Neural cell (in vitro differentiated cells): ENCODE measurements around the gene TOLLIP. TPM values are rescaled to one million over a fixed set of nuclear protein-coding genes. Genes with fewer than 3 reads are reported as not detected.

Source experiments
- H2AFZ ChIP-seq: fragments of 200-600, 300-800 bp; sonication (generic), shearing (Covaris generic); 2 replicates; pipeline ENCODE4 v1.6.0; 2014; ENCODE audit warnings: low read depth, mild to moderate bottlenecking, antibody characterized with exemption, low read length, moderate library complexity
- H3F3A ChIP-seq: fragments of 200-600 bp; shearing (Covaris generic); 2 replicates; pipeline ENCODE4 v1.6.1; 2016; ENCODE audit warnings: mild to moderate bottlenecking, moderate library complexity, mixed read lengths, antibody characterized with exemption, low read length; ENCODE audit not compliant: insufficient read depth, poor library complexity, severe bottlenecking
- H3K27ac ChIP-seq: fragments of 200-600, 300-800 bp; sonication (generic), shearing (Covaris generic); 2 replicates; pipeline ENCODE4 v1.5.1; 2014; ENCODE audit warnings: mild to moderate bottlenecking, low read length, moderate library complexity
- H3K27me3 ChIP-seq: fragments of 300-800, 200-600 bp; sonication (generic), shearing (Covaris generic); 2 replicates; pipeline ENCODE4 v1.6.0; 2014; ENCODE audit warnings: mild to moderate bottlenecking, low read depth, low read length, moderate library complexity; ENCODE audit not compliant: insufficient read depth
- H3K36me3 ChIP-seq: fragments of 300-800, 200-600 bp; sonication (generic), shearing (Covaris generic); 2 replicates; pipeline ENCODE4 v1.5.1; 2014; ENCODE audit warnings: mild to moderate bottlenecking, antibody characterized with exemption, low read length, moderate library complexity; ENCODE audit not compliant: insufficient read depth
- H3K4me2 ChIP-seq: fragments of 300-800, 200-600 bp; sonication (generic), shearing (Covaris generic); 2 replicates; pipeline ENCODE4 v1.6.0; 2014; ENCODE audit warnings: mild to moderate bottlenecking, low read length
- H3K4me3 ChIP-seq: fragments of 300-800, 200-600 bp; sonication (generic), shearing (Covaris generic); 2 replicates; pipeline ENCODE4 v1.5.1; 2014; ENCODE audit warnings: mild to moderate bottlenecking, low read length, moderate library complexity
- H3K79me2 ChIP-seq: fragments of 200-600 bp; shearing (Covaris generic); replicated peaks from 2 replicates; pipeline ENCODE4 v1.6.0; 2014; ENCODE audit warnings: mild to moderate bottlenecking, low read length, moderate library complexity; ENCODE audit not compliant: insufficient read depth
- H3K9ac ChIP-seq: fragments of 300-800, 200-600 bp; sonication (generic), shearing (Covaris generic); 2 replicates; pipeline ENCODE4 v1.6.1; 2016; ENCODE audit warnings: mild to moderate bottlenecking, low read length, mixed read lengths
- H3K9me2 ChIP-seq: fragments of 200-600 bp; shearing (Covaris generic); 2 replicates; pipeline ENCODE4 v1.6.1; 2016; ENCODE audit warnings: mild to moderate bottlenecking, low read length, mixed read lengths; ENCODE audit not compliant: insufficient read depth
- H3K9me3 ChIP-seq: fragments of 200-600, 300-800 bp; sonication (generic), shearing (Covaris generic); 2 replicates; pipeline ENCODE4 v1.6.1; 2016; ENCODE audit warnings: mild to moderate bottlenecking, mixed run types, low read length, moderate library complexity, mixed read lengths
- H4K20me1 ChIP-seq: fragments of 200-600 bp; shearing (Covaris generic); 2 replicates; pipeline ENCODE4 v1.6.1; 2016; ENCODE audit warnings: mild to moderate bottlenecking, mixed run types; ENCODE audit not compliant: insufficient read depth
- CTCF ChIP-seq: fragments of 450-650 bp; IDR thresholded peaks from 2 replicates; pipeline ENCODE4 v1.5.1; 2014; ENCODE audit warnings: antibody characterized with exemption, mild to moderate bottlenecking, moderate library complexity; ENCODE audit not compliant: poor library complexity, severe bottlenecking
- EP300 ChIP-seq: fragments of 450-650 bp; conservative IDR thresholded peaks from 2 replicates; pipeline ENCODE4 v1.6.1; 2014; ENCODE audit warnings: antibody characterized with exemption, mild to moderate bottlenecking, moderate library complexity; ENCODE audit not compliant: poor library complexity, severe bottlenecking
- EZH2 ChIP-seq: fragments of 200-600, 300-800 bp; shearing (Covaris generic), sonication (generic); IDR thresholded peaks from 2 replicates; pipeline ENCODE4 v1.6.1; 2014; ENCODE audit warnings: antibody characterized with exemption, low read length, borderline replicate concordance, mild to moderate bottlenecking; ENCODE audit not compliant: insufficient read depth, poor library complexity, severe bottlenecking
- MXI1 ChIP-seq: fragments of 450-650 bp; conservative IDR thresholded peaks from 2 replicates; pipeline ENCODE4 v1.6.1; 2014; ENCODE audit warnings: antibody characterized with exemption, mild to moderate bottlenecking; ENCODE audit not compliant: poor library complexity, severe bottlenecking
- POLR2AphosphoS5 ChIP-seq: IDR thresholded peaks from 2 replicates; pipeline ENCODE4 v1.6.1; 2012
- RAD21 ChIP-seq: fragments of 450-650 bp; conservative IDR thresholded peaks from 2 replicates; pipeline ENCODE4 v1.6.1; 2014; ENCODE audit warnings: antibody characterized with exemption, mild to moderate bottlenecking, moderate library complexity
- REST ChIP-seq: IDR thresholded peaks from 2 replicates; pipeline ENCODE4 v1.6.1; 2012; ENCODE audit warnings: borderline replicate concordance
- SMC3 ChIP-seq: fragments of 450-650 bp; conservative IDR thresholded peaks from 2 replicates; pipeline ENCODE4 v1.6.1; 2014; ENCODE audit warnings: antibody characterized with exemption, mild to moderate bottlenecking, moderate library complexity; ENCODE audit not compliant: poor library complexity
- TAF1 ChIP-seq: IDR thresholded peaks from 2 replicates; pipeline ENCODE4 v1.6.1; 2012; ENCODE audit warnings: low read depth
- polyA plus RNA-seq: library from polyadenylated mRNA; depleted of rRNA; stranded (reverse); fragments of >200 nt; gene quantifications from 2 replicates; pipeline ENCODE4 v1.2.3, GENCODE V29; 2014

TOLLIP gene
- polyA plus RNA-seq, 1 donor from 2014 or later: 24.1 TPM

DNA sequence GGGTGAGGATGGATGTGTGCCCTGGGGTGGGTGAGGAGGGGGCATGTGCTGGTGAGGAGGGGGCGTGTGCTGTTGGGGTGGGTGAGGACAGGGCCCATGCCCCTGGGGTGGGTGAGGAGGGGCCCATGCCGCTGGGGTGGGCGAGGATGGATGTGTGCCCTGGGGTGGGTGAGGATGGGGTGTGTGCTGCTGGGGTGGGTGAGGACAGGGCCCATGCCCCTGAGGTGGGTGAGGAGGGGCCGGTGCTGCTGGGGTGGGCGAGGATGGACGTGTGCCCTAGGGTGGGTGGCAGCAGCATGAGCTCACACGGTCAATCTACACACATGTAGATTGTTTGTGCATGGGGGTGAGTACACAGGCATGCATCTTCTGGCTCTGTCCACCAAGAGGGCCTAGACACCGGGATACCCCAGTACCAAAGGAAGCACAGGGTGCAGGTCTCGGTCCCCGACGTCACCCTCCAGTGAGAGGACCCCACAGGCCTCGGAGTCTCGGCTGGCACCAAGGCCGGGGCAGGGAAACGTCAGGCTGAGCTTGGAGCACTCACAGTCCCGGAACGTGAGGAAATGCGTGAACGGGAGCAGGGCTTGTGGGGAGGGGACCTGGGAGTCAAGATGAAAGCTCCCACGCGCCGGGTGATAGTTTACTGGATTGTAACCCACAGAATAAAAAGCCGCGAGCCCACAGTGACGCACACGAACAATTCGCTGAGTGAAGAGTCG is 37.4 kb upstream of the TOLLIP start:
- Histone ChIP-seq H3K9me3 (no peaks in the 10 kb centered on the region), H3K4me2 (no peak overlapping the region), H3K9ac (no peak overlapping the region), H3K36me3 (no peaks in the 10 kb centered on the region), H3K79me2 (no peaks in the 10 kb centered on the region), H3K27ac (no peak overlapping the region), H3K4me3 (no peak overlapping the region), H4K20me1 (no peaks in the 10 kb centered on the region), H3K9me2 (no peaks in the 10 kb centered on the region), H2AFZ (no peak overlapping the region), H3K27me3 (no peaks in the 10 kb centered on the region), H3F3A (no peaks in the 10 kb centered on the region)
- TF ChIP-seq EZH2 (no peak), REST (no peak), POLR2AphosphoS5 (no peak), CTCF (no peak), EP300 (no peak), SMC3 (no peak), MXI1 (no peak), TAF1 (no peak), RAD21 (no peak)

DNA sequence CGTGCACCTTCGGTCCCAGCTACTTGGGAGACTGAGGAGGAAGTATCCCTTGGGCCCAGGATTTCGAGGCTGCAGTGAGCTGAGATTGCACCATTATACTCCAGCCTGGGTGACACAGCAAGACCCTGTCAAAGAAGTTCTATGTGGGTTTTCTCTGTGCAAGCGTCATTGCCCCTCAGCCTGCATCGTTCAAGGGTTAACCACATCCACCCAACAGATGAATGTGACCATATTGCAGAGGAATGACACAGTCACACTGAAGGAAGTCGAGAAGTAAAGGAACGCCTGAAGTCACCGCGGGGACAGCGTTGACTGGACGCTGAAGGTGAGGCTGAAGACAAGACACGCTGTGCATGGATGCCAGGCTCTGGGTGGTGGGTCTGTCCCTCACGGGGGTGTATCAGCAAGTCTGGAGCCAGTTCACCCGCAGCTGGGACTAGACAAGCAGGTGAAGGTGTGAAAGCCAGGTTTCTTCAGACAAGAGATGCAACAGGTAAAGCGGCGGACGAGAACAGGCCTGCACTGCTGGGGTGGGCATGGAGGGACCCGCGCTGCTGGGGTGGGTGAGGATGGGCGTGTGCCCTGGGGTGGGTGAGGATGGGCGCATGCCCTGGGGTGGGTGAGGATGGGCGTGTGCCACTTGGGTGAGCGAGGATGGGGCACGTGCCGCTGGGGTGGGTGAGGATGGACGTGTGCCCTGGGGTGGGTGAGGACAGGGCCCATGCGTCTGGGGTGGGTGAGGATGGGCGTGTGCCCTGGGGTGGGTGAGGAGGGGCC is 36.5 kb upstream of the TOLLIP start:
- no peaks in the 10 kb centered on the region for H3K36me3 ChIP-seq
- H4K20me1 ChIP-seq: no peaks in the 10 kb centered on the region
- H3K9me2 ChIP-seq: no peaks in the 10 kb centered on the region
- H3K27me3 ChIP-seq: no peaks in the 10 kb centered on the region
- no peak overlapping the region for H3K27ac ChIP-seq
- H2AFZ ChIP-seq: no peak overlapping the region
- no peaks in the 10 kb centered on the region for H3F3A ChIP-seq
- no peak overlapping the region for H3K4me3 ChIP-seq
- H3K9ac ChIP-seq: no peak overlapping the region
- no peak overlapping the region for H3K4me2 ChIP-seq
- TF ChIP-seq SMC3 (no peak), EZH2 (no peak), TAF1 (no peak), EP300 (no peak), CTCF (no peak), RAD21 (no peak), MXI1 (no peak), POLR2AphosphoS5 (no peak), REST (no peak)
- no peaks in the 10 kb centered on the region for H3K9me3 ChIP-seq
- H3K79me2 ChIP-seq: no peaks in the 10 kb centered on the region
